ENCODE data around the gene THSD7B.

GRCh38 chr2:136769871-136770270 lies 4.5 kb downstream of the THSD7B start:
- TF ChIP-seq RAD21 (CRISPR knock-in tag; conservative IDR thresholded peaks at IDR 0.05 in 1 of 2, IDR thresholded peaks at IDR 0.05 in 1 of 2) (no peak), FOXP1 (CRISPR knock-in tag; IDR thresholded peaks at IDR 0.05) (no peak), CTCF (IDR thresholded peaks at IDR 0.05 in 2 of 3, conservative IDR thresholded peaks at IDR 0.05 in 1 of 3; ENCODE audit: insufficient read depth in 2 of 3, low read depth in 1 of 3, low read length in 3 of 3) (no peak), PATZ1 (CRISPR knock-in tag; IDR thresholded peaks at IDR 0.05; ENCODE audit: borderline replicate concordance) (no peak), FOXO4 (CRISPR knock-in tag; IDR thresholded peaks at IDR 0.05) (no peak), ATF6 (CRISPR knock-in tag; IDR thresholded peaks at IDR 0.05) (no peak), GTF2F1 (IDR thresholded peaks at IDR 0.05; ENCODE audit: low read depth, low read length) (no peak), YBX1 (IDR thresholded peaks at IDR 0.05) (no peak), BCLAF1 (IDR thresholded peaks at IDR 0.05; ENCODE audit: borderline replicate concordance in 1 of 2, control insufficient read depth in 1 of 2, low read depth in 2 of 2, low read length in 1 of 2) (no peak), BRCA1 (IDR thresholded peaks at IDR 0.05) (no peak), BRCA1 (CRISPR knock-in tag; IDR thresholded peaks at IDR 0.05) (no peak), KDM5B (IDR thresholded peaks at IDR 0.05; ENCODE audit: insufficient replicate concordance, low read depth, low read length) (no peak), ZNF707 (CRISPR knock-in tag; conservative IDR thresholded peaks at IDR 0.05) (no peak), FOXK2 (conservative IDR thresholded peaks at IDR 0.05 in 1 of 2, IDR thresholded peaks at IDR 0.05 in 1 of 2; ENCODE audit: low read depth in 2 of 2) (no peak), NR4A1 (CRISPR knock-in tag; IDR thresholded peaks at IDR 0.05) (no peak), NR4A1 (tag; IDR thresholded peaks at IDR 0.05) (no peak)

Measured in K562 (cell line).